Measurements from ENCODE around the gene DNAH17. TPM values are rescaled to one million over a fixed set of nuclear protein-coding genes. Genes with fewer than 3 reads are reported as not detected.
A peak's percentile ranks its signal among the peaks of the same experiment; 100 is the strongest.

Gene DNAH17
- polyA plus RNA-seq, 1 donor, result 3.3 TPM

DNA sequence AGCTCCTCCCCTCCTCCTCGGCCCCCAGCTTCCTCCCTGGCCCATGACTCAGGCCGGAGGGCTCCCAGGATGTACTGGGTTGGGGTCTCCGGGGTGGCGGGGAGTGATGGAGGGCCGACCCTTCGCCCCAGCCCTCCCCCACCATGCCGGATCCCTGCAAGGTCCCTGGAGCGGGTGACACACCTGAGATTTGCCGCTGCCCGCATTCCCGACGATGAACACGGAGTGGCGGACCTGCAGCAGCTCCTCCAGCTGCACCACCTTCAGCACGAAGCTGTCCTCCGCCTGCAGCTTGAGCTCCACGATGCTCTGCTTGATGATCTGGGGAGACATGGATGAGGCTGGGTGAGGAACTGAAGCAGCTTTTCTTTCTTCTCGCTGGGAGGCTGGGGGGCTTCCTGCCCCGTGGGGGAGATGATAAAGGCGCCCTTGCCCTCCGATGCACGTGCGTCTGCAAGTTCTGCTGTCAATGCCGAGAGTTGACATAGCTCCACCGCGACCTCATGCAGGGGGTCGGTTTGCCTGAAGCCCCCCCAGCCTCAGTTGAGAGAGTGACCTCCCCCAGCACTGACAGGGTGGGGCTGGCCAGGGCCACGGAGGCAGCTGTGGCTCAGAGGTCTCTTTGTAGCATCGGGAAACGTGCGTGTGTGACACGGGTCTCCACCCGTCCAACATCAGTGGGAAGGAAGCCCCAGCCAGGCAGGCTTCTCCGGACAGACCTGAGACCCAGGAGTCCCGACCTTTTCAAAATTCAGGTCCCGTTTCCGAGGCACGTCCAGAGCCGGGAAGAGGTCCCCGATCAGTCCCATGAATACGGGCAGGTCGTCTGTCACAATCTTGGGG, 83.1 kb downstream of the DNAH17 start:
- no peak for DNase-seq

DNA sequence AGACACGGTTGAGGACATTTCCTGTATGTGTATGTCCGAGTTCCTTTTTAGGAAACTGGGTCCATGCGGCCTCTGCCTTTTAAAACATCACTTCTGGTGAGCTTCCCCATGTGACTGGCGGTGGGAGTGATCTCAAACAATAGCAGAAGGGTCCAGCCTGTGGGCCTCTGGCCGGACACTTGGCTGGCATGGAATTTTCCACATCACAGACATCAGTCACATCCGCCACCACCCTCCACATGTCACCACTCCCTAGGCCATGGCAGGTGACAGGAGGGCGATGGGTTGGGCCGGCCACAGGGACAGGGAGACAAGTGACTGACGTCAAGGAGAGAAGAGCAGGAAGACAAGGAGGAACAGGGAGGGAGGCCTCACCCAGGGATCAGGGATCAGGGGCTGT, 83.7 kb downstream of the DNAH17 start:
- no peak for DNase-seq

DNA sequence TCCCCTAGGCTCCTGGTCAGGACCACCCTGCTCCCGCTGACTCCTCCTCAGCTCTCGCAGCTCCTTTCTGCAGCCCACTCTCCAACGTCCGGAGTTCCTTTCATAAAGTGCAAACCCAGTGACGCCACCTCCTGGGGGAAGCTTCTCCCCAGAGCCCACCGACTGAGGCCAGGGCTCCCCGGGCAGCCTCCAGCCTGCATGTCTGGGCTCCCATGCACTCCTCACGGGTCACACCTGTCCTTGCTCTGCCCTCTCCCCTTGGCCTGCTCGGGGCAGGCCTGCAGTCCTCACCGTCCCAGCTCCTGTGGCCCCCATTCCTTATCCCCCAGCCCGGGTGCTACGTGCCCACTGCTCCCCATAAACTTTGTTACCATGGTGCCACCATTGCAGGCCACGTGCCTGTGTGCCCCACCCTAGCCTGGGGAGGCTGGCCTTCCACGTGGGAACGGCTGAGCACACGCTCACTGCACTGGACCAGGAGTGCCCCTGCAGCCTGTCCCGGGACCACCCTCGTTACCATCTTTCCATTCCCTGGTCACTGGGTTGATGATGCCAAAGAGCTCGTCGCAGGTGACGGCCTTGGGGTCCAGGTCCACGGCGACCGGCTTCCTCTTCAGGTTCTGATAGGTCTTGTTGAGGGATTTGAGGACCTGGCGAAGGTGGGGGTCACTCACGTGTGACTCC, 84.9 kb downstream of the DNAH17 start:
- DNase-seq, result no peak

DNA sequence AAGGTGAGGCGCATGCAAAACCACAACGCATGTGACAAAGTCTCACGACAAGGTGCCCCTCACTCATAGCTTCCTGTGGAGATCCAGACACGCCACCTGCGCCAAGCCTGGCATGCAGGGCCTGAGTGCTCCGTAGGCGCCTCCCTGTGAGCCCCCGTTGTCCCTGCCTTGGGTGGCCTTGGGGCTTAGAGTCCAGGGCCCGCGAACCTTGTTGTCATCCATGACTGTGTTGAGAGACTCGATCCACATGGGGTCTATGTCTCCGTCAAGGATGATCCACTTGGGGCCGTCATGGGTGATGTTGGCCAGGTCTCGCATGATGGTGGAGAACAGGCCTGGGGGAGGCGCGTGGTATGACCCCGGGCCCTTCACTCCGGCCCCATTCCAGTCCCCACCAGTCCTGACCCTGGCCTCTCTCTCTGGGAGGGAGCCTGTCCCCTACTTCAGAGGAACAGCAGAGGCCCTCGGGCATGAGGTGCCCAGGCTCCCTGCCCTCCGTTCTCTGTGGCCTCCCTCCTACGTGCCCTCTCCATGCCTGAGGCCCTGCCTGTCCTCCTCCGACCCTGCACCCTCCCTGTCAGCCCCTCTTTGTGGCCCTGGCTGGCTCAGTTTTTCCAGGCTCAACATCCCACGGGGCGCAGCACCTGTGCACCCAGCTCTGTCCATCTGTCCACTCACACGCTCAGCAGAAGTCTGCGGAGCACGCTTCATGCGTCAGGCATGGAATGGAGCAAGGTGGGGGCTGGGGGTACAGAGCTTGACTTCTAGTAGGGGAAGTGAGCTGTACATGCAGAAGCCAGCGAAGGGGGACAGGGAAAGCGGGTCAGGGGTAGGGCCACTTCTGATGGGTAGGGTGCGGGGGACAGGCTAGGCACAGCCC, 85.7 kb downstream of the DNAH17 start:
- no peak for DNase-seq

DNA sequence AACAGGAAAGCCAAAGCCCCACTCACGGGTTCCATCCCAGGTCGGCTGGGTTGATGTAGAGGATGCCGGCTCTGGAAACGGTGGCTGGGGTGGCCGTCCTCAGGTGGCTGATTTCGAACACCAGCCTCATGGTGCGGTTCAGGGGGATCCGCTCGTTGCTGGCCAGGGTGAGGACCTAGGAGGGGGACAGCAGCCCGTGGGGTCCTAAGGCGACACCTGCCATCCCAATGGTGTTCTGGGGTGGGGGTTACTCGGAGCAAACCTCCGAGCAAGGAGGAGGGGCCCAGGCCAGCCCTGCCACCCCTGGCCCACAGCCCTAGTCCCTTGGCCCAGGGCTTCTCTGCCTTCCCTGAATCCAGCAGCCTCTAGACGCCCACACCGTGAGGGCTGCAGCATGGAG, 86.5 kb downstream of the DNAH17 start:
- no peak for DNase-seq

DNA sequence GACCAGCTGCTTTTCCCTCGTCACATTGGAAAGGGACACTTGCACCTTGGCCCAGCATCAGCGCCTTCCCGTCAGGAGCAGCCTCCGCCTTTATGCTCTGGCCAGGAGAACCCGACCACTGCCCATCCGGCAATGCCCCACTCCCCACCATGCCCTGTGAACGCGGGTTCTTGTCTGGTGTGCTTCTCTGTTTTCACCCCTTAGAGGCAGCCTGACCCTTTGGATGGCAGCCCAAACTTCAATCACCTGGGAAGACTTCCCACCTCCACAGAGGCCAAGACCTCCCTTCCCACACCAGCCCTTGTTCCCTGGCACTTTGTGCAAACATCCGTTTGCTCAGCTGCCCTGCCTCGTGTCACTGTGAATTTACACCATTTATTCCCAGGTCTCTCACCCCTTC, 87.0 kb downstream of the DNAH17 start:
- no peak for DNase-seq

DNA sequence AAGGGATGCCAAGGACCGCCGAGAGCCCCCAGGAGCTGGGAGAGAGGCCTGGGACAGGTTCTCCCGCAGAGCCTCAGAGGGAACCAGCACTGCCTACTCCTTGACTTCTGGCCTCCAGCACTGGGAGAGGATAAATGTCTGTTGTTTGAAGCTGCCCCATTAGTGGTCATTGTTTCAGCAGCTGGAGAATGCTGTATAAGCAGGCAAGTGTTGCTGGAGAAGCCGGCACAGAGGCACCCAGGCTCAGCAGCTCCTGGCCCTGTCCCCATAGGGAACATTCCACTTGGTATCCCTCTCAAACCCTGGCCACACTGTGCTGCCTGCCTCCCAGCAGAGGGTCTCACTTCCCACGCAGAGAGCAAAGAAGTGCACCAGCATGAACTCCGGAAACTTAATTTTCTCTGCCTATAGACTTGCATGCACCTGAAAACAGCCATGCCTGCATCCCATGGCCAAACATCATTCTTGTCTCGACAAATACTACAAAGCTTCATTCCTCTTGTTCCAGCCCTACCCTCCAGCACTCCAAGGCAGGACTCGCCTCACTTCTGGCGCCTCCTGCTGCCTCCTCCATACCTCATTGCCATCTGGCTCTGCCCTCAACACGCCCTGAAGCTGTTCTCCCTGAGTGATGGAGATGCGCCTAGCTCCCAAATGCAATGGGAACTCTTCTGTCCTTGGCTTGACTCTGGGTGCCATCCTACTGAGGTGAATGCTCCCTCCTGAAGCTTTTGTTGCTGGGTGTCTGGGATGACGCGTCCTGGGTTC, 88.1 kb downstream of the DNAH17 start:
- DNase-seq, result no peak

DNA sequence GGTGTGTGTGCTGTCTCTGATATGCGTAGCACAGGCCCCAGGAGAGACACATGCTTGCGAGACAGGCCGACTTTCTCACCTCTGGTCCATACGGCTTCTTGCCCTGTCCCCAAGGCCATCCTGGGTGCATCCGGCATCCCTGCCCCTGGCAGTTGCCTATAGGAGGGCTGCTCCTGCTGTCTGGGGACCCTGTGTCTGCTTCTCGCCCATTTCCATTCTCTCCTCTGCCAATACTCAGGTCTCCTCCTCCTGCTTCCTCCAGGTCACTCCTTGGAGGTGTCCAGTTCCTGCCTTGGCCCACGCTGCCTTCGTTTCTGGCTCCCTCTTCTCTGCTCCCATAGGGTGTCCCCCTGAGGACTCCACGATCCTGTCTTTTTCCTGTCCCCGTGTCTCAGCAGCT, 89.0 kb downstream of the DNAH17 start:
- DNase-seq, result no peak

DNA sequence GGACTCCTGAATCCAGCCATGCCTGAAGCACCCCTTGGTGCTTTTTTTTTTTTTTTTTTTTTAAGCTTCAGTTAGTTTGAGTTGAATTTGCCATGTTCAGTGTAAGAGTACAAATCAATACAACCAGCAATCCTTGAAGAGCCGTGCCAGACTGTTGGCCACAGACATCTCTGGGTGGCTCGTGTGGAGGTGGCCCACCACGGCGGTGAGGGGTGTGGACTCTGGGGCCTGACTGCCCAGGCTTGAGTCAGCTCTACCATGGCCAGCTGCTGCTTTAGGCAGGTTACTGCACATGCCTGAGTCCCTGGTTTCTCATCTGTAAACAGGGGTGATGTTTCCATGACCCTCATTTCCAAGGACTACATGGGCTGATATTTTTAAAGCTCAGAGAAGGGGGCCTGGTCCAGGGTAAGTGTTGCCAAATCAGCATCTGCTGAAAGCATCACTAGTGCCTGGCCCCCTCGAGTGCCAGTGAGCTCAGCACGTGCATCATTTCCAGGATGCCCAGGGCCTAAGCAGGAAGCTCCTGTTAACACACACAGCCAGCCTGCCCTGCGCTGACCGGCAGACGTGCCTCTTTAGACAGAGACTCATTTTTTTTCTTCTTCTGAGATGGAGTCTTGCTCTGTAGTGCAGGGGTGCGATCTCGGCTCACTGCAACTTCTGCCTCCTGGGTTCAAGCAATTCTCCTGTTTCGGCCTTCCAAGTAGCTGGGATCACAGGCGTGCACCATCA, 90.1 kb downstream of the DNAH17 start:
- DNase-seq, result peak; percentile 20

DNA sequence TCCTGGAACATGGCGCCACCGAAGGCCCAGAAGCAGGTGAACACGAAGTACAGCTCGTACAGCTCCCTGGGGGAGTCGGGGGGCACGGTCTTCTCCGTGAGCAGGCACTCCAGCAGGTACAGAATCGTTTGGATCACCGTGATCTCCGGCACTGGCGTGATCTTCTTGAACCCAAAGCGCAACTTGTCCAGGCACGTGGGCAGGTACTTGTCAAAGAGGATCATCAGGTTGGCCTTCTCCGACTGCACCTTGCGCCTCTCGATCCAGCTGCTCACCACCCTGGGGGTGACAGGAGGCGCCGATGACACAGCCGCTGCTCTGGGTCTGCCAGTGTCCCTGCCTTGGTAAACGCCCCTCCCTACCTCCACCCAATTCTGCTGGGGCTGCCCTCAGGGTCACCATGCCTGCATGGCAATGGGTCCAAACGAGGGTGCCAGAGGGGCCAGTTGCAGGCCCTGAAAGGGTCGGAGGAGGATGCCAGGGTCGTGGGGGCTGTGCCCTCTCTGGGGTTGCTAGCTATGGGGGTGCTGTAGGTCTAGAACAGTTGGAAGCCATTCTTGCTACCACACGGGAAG, 90.9 kb downstream of the DNAH17 start:
- DNase-seq, result no peak

DNA sequence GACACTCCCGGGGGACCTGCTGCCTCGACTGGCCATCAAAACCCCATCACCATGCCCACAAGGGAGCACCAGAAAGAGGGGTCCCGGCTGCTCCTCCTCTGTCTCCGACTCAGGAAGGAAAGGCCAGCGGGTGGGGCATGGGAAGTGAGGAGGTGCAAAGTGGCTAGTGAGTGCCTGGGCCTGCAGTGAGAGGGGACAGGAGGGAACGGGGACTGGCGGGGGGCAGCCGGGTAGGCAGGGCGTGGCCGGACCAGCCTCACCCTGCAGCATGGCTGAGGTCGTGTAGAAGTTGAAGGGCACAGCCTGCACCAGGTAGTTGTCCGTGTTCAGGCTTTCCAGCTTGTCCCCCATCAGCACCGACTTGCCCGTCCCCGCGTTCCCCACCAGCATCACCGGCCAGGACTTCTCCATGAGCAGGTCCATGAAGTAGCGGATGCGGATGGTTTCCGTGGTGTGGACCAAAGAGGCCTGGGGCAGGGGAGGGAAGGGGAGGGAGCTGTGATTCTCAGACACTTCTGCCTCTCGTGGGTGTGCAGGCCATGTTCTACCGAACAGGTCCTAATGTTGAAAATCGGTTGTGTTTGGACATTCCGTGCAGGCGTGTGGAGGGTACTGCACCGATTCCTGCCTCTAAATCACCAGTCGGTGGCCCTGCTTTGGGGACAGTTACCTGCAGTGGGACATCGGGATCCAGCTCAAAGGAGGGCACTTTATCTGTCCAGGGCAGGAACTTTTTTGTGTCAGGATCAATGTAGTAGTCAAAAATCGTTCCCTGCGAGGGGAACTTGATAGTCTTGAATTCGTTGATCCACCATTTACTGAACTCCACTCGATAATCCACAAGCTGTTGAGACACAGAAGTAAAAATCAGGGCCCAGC, 91.7 kb downstream of the DNAH17 start:
- DNase-seq, result no peak

DNA sequence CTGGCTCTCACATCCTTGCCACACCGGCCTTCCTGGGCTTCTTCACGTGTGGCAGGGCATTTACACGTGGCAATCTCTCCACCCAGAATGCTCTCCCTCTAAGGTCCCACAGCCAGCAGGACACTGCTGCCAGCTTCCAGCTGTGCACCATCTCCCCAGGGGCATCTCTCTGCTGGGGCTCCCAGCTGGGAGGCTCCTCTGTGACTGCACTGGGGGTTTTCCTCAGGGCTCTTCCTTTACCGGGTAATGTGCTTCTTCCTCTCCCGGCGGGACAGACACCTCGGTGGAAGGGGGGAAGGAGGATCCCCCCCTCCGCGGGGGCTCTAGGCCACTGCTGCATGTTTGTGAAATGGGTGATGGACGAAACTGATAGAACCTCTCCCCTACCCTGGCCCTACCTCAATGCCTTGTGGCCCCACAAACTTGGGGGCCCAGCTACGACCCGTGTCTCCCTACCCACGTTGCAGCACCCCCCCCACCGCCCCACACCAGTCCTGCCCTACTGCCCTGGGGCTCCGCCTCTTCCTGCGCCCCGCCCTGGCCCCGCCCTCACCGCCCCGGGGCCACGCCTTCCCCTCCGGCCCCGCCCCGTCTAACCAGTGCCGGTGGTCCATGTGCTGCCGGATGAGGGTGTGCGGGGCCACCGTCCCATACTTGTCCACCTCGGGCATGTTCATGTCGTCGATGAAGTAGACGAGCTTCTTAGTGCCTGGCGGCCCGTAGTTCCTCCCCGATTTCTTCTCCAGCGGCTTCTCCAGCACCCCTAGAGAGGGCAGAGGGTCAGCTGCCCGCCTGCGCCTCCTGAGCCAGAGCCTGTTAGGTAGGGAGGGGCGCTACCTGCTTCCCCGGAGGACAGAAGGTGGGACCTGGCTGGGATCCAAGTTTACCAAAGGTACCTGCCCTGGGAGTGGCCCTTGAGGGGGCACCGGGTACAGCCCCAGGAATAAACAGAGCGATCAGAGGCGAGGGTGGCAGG, 92.6 kb downstream of the DNAH17 start:
- no peak for DNase-seq

DNA sequence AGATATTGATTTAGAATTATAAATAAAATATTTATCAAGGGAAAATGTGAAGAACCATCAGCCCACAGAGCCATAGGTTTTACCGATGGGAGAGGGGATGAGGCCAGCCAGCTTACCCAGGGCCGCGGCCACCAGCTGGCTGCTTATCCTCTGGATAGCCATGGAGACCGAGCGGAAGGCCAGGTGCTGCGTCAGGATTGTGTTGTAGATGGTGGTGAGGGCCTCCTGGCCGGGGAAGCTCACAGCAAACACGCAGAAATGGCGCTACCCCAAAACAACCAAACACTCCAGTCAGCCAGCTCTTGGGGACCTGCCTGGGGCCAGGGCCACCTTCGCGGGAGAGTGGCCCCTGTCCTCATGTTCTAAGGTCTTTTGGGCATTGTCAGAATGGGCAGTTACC, 97.8 kb downstream of the DNAH17 start:
- DNase-seq, result no peak

DNA sequence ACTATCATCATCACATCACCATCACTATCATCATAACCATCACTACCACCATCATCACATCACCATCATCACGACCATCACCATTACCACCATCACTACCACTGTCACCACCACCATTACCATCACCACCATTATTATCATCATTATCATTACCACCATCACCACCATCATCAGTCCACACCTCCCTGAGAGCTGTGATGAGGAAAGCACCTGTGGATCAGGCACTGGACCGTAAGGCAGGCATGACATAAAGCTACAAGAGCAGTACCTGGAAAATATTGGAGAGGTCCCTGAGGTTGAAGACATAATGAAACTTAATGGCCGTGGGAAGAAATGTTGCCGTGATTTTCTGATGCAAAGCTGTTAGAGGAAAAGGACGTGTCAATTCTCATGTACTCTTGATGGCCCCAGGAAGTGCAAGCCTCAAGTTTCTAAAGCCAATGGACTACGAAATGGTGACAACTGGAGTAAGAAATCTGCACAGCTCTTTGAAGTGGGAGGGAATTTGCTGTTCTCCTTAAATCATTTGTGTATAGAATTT, 98.4 kb downstream of the DNAH17 start:
- no peak for DNase-seq

DNA sequence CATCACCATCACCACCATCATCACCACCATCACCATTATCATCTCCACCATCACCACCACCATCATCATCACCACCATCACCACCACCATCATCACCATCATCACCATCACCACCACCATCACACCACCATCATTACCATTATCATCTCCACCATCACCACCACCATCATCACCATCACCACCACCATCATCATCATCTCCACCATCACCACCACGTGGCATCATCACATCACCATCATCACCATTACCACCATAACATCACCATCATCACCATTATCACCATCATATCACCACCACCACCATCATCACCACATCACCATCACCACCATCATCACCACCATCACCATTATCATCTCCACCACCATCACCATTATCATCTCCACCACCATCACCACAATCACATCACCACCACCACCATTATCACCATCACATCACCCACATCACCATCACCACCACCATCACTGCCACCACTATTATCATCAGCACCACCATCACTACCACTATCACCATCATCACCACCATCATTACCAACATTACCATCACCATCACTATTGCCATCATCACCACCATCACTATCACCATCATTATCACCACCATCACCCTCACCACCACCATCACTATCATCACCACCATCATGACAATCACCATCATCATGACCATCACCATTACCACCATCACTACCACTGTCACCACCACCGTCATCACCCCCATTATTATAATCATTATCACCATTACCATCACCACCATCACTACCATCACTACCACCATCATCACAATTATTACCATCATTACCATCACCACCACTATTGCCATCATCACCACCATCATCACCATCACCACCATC, 99.1 kb downstream of the DNAH17 start:
- no peak for DNase-seq

DNA sequence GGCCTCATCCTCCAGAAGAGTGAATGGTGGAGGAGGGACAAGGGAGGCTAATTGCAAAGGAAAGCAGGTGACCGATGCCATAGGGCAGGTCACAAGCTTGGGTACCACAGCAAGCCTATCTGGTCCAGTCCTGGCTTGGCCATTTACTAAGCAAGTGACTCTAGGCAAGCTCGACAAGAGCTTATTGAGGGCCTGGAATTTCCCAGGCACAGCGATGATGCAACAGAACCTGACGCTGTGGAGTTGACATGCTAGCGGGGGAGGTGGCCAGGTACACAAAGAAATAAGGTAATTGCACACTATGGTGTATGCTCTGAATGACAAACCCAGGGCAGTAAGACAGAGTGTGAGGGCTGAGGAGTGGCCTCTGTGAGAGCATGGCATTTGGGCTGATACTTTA, 100.2 kb downstream of the DNAH17 start:
- DNase-seq, result no peak

DNA sequence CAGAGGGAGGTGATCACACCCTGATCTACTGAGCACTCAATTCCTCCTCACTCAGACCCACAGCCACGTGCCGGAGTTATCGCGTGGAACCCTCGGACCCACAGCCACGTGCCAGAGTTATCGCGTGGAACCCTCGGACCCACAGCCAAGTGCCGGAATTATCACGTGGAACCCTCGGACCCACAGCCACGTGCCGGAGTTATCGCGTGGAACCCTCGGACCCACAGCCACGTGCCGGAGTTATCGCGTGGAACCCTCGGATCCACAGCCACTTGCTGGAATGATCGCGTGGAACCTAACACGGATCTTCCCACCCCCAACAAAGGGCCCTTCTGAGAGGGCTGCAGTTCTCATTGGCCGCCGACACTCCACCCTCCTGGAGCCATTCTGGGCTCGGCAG, 101.0 kb downstream of the DNAH17 start:
- DNase-seq, result no peak

DNA sequence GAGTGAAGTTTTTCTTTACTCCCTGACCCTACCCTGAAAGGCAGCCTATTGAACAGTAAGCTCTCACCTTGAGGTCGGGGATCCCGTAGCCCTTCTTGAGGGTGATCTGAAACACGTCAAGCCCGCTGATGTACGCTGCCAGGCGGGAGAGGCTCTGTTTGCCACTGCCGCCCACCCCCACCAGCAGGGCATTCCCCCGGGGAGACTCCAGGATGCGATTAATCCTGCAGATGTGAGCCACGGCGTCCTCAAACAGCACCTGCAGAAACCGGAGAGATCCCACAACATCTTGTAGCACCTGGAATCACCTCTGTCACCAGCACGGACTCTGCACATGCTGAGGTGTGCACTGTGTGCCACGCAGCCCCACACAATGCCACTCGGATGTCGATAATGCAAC, 102.0 kb downstream of the DNAH17 start:
- no peak for DNase-seq

Measured in hindlimb muscle (tissue), 1 donor.